ENCODE measurements around the gene CARD10. TPM values are rescaled to one million over a fixed set of nuclear protein-coding genes. Genes with fewer than 3 reads are reported as not detected.

CARD10 gene
- total RNA-seq, 1 donor from 2014 or later: 9.0 TPM

GRCh38 chr22:37526376-37526775 is 7.2 kb upstream of the CARD10 start:
- intact Hi-C loops (cut with micrococcal nuclease): no loop called here
- Histone ChIP-seq H3K4me1 (peaks cover 9% of the 10 kb centered on the region), H3K27me3 (ENCODE audit: low read depth) (peaks cover 30% of the 10 kb centered on the region), H3K36me3 (no peaks in the 10 kb centered on the region), H3K27ac (replicated peaks) (no peak overlapping the region), H3K4me3 (no peak overlapping the region), H3K9me3 (replicated peaks) (no peaks in the 10 kb centered on the region)
- no peak for TF ChIP-seq CTCF (IDR thresholded peaks at IDR 0.05; ENCODE audit: borderline replicate concordance)
- no peak for DNase-seq

GRCh38 chr22:37525746-37526350 is 6.6 kb upstream of the CARD10 start:
- no peaks in the 10 kb centered on the region for H3K36me3 ChIP-seq
- H3K9me3 ChIP-seq (replicated peaks): no peaks in the 10 kb centered on the region
- H3K4me1 ChIP-seq: peaks cover 14% of the 10 kb centered on the region
- no peak overlapping the region for H3K27ac ChIP-seq (replicated peaks)
- no peak overlapping the region for H3K4me3 ChIP-seq
- TF ChIP-seq CTCF (IDR thresholded peaks at IDR 0.05; ENCODE audit: borderline replicate concordance): no peak
- intact Hi-C loops (cut with micrococcal nuclease): no loop called here
- no peak for DNase-seq
- peaks cover 35% of the 10 kb centered on the region for H3K27me3 ChIP-seq (ENCODE audit: low read depth)

- Histone ChIP-seq H3K4me1 (peaks cover 20% of the 10 kb centered on the region), H3K27me3 (ENCODE audit: low read depth) (peaks cover 41% of the 10 kb centered on the region), H3K9me3 (replicated peaks) (no peaks in the 10 kb centered on the region), H3K36me3 (no peaks in the 10 kb centered on the region), H3K4me3 (no peak overlapping the region), H3K27ac (replicated peaks) (no peak overlapping the region)
- DNase-seq: no peak
- intact Hi-C loops (cut with micrococcal nuclease): no loop called here
- no peak for TF ChIP-seq CTCF (IDR thresholded peaks at IDR 0.05; ENCODE audit: borderline replicate concordance)
These were observed 6.0 kb upstream of the CARD10 start for GRCh38 chr22:37525073-37525745.

- Histone ChIP-seq H3K4me1 (peaks cover 41% of the 10 kb centered on the region), H3K4me3 (no peak overlapping the region), H3K36me3 (no peaks in the 10 kb centered on the region), H3K27ac (replicated peaks) (no peak overlapping the region), H3K9me3 (replicated peaks) (no peaks in the 10 kb centered on the region), H3K27me3 (ENCODE audit: low read depth) (peaks cover 69% of the 10 kb centered on the region)
- intact Hi-C loops (cut with micrococcal nuclease): no loop called here
- no peak for TF ChIP-seq CTCF (IDR thresholded peaks at IDR 0.05; ENCODE audit: borderline replicate concordance)
- DNase-seq: no peak
These were observed 3.3 kb upstream of the CARD10 start for GRCh38 chr22:37522482-37522881.

GRCh38 chr22:37521236-37521739 is 2.1 kb upstream of the CARD10 start:
- H3K4me1 ChIP-seq: peaks cover 45% of the 10 kb centered on the region
- H3K9me3 ChIP-seq (replicated peaks): peaks cover 4% of the 10 kb centered on the region
- no peak for TF ChIP-seq CTCF (IDR thresholded peaks at IDR 0.05; ENCODE audit: borderline replicate concordance)
- no peak for DNase-seq
- no peaks in the 10 kb centered on the region for H3K36me3 ChIP-seq
- no peak overlapping the region for H3K4me3 ChIP-seq
- peak overlapping the region; percentile 92 for H3K27ac ChIP-seq (replicated peaks)
- intact Hi-C loops (cut with micrococcal nuclease): no loop called here
- H3K27me3 ChIP-seq (ENCODE audit: low read depth): peaks cover 72% of the 10 kb centered on the region

All from left ventricle myocardium inferior (tissue), 1 donor.